ENCODE measurements around the gene RBMS1. TPM values are rescaled to one million over a fixed set of nuclear protein-coding genes. Genes with fewer than 3 reads are reported as not detected.

The RBMS1 gene
- polyA plus RNA-seq, 1 donor from 2014 or later = 8.4 TPM

- Histone ChIP-seq H3K9me2 (ENCODE audit: insufficient read depth, low read length) (no peaks in the 10 kb centered on the region), H3K9me3 (ENCODE audit: low read length) (no peaks in the 10 kb centered on the region), H3K36me3 (ENCODE audit: insufficient read depth, low read length) (no peaks in the 10 kb centered on the region), H3K79me2 (replicated peaks; ENCODE audit: insufficient read depth, low read length) (no peaks in the 10 kb centered on the region), H3K4me3 (ENCODE audit: low read length) (no peak overlapping the region), H4K20me1 (ENCODE audit: insufficient read depth) (no peaks in the 10 kb centered on the region), H3K4me2 (ENCODE audit: low read length) (no peak overlapping the region), H3F3A (ENCODE audit: insufficient read depth, low read length, poor library complexity, severe bottlenecking) (no peaks in the 10 kb centered on the region), H3K27me3 (ENCODE audit: insufficient read depth, low read depth, low read length) (no peaks in the 10 kb centered on the region), H2AFZ (ENCODE audit: low read depth, low read length) (no peak overlapping the region), H3K27ac (ENCODE audit: low read length) (no peak overlapping the region), H3K9ac (ENCODE audit: low read length) (no peak overlapping the region)
- no peak for TF ChIP-seq REST (IDR thresholded peaks at IDR 0.05; ENCODE audit: borderline replicate concordance)
- no peak for TF ChIP-seq RAD21 (conservative IDR thresholded peaks at IDR 0.05)
- TF ChIP-seq SMC3 (conservative IDR thresholded peaks at IDR 0.05; ENCODE audit: poor library complexity) = no peak
- TF ChIP-seq MXI1 (conservative IDR thresholded peaks at IDR 0.05; ENCODE audit: poor library complexity, severe bottlenecking) = no peak
- no peak for TF ChIP-seq TAF1 (IDR thresholded peaks at IDR 0.05; ENCODE audit: low read depth)
- TF ChIP-seq EZH2 (IDR thresholded peaks at IDR 0.05; ENCODE audit: borderline replicate concordance, insufficient read depth, low read length, poor library complexity, severe bottlenecking) = no peak
- no peak for TF ChIP-seq EP300 (conservative IDR thresholded peaks at IDR 0.05; ENCODE audit: poor library complexity, severe bottlenecking)
- no peak for TF ChIP-seq CTCF (IDR thresholded peaks at IDR 0.05; ENCODE audit: poor library complexity, severe bottlenecking)
- no peak for TF ChIP-seq POLR2AphosphoS5 (IDR thresholded peaks at IDR 0.05)
Observed at GRCh38 chr2:160505256-160505655, 11.6 kb upstream of the RBMS1 start.

GRCh38 chr2:160502478-160502877 lies 8.9 kb upstream of the RBMS1 start:
- Histone ChIP-seq H3F3A (ENCODE audit: insufficient read depth, low read length, poor library complexity, severe bottlenecking) (no peaks in the 10 kb centered on the region), H3K4me2 (ENCODE audit: low read length) (no peak overlapping the region), H3K9me2 (ENCODE audit: insufficient read depth, low read length) (no peaks in the 10 kb centered on the region), H3K9me3 (ENCODE audit: low read length) (no peaks in the 10 kb centered on the region), H3K79me2 (replicated peaks; ENCODE audit: insufficient read depth, low read length) (no peaks in the 10 kb centered on the region), H2AFZ (ENCODE audit: low read depth, low read length) (no peak overlapping the region), H3K9ac (ENCODE audit: low read length) (no peak overlapping the region), H3K4me3 (ENCODE audit: low read length) (no peak overlapping the region), H3K36me3 (ENCODE audit: insufficient read depth, low read length) (no peaks in the 10 kb centered on the region), H3K27me3 (ENCODE audit: insufficient read depth, low read depth, low read length) (no peaks in the 10 kb centered on the region), H4K20me1 (ENCODE audit: insufficient read depth) (no peaks in the 10 kb centered on the region), H3K27ac (ENCODE audit: low read length) (no peak overlapping the region)
- TF ChIP-seq RAD21 (conservative IDR thresholded peaks at IDR 0.05) (no peak), POLR2AphosphoS5 (IDR thresholded peaks at IDR 0.05) (no peak), SMC3 (conservative IDR thresholded peaks at IDR 0.05; ENCODE audit: poor library complexity) (no peak), CTCF (IDR thresholded peaks at IDR 0.05; ENCODE audit: poor library complexity, severe bottlenecking) (no peak), EP300 (conservative IDR thresholded peaks at IDR 0.05; ENCODE audit: poor library complexity, severe bottlenecking) (no peak), REST (IDR thresholded peaks at IDR 0.05; ENCODE audit: borderline replicate concordance) (no peak)

All from neural cell (in vitro differentiated cells).